ENCODE measurements around the gene ADAMTS7. TPM values are rescaled to one million over a fixed set of nuclear protein-coding genes. Genes with fewer than 3 reads are reported as not detected.
"Not testable (repeated sequence)": the region's sequence is repeated elsewhere in the genome, so short reads cannot be mapped to it uniquely, and the experiment has no call there.

Gene ADAMTS7
- 14.3 and 20.2 TPM in 2 replicates for total RNA-seq (2014; rRNA removed; shearing (Covaris generic))

DNA sequence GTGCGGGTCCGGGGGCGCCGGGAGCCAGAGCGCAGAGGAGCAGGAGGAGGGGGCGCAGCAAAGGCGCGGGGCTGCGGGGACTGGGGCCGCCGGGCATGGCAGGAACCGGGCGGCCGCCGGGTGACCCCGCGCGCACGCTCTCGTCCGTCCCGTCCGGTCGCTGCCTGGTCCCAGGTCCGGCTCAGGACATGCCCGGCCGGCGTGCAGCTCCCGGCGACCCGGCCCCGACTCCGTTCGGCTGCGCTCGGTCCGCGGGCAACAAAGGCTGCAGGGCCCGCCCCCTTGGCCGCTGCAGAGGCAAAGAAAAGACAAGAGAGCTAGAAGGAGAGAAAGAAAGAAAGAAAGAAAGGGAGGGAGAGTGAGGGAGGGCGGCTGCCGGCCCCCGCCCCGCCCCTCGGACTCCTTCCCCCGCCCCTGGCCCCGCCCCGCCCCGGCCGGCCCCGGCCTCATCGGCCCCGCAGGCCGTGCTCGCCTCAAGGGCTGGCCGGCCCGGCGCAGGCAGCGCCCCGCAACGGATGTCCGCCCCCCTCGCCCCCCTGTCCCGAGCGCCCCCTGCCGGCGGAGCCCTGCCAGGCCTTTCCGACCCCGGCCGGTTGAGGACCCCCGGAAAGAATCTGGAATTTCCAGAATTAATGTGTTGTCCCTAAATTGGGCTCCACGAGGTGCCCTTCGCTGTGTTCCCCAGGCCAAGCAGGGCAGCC lies at the start of gene ADAMTS7:
TSS of gene ADAMTS7 (minus strand) at position 341 of the 701 bp plus-strand sequence. CDS start at position 97, 244 bp downstream.
- Histone ChIP-seq H3K36me3 (replicated peaks; ENCODE audit: control insufficient read depth, insufficient read depth, low read length) (no peaks in the 10 kb centered on the region), H3K27me3 (ENCODE audit: control insufficient read depth, insufficient read depth, low read length) (peaks cover 22% of the 10 kb centered on the region), H3K4me3 (ENCODE audit: insufficient read depth, low read depth, low read length) (peak within 1 kb of the TSS; percentile 79)
- peak; percentile 100 for DNase-seq

- Histone ChIP-seq H3K36me3 (replicated peaks; ENCODE audit: control insufficient read depth, insufficient read depth, low read length) (no peaks in the 10 kb centered on the region), H3K27me3 (ENCODE audit: control insufficient read depth, insufficient read depth, low read length) (no peaks in the 10 kb centered on the region)
These were observed 48.9 kb upstream of the ADAMTS7 start for GRCh38 chr15:78859971-78860719.

GRCh38 chr15:78855746-78856145 lies 44.5 kb upstream of the ADAMTS7 start:
- Histone ChIP-seq H3K36me3 (replicated peaks; ENCODE audit: control insufficient read depth, insufficient read depth, low read length) (no peaks in the 10 kb centered on the region), H3K4me3 (ENCODE audit: insufficient read depth, low read depth, low read length) (no peak overlapping the region), H3K27me3 (ENCODE audit: control insufficient read depth, insufficient read depth, low read length) (no peaks in the 10 kb centered on the region)
- DNase-seq, result no peak

More at GRCh38 chr15:78859971-78860719, 48.9 kb upstream of the ADAMTS7 start:
- peak; percentile 81 for DNase-seq
- H3K4me3 ChIP-seq (ENCODE audit: insufficient read depth, low read depth, low read length), result peak overlapping the region; percentile 60

DNA sequence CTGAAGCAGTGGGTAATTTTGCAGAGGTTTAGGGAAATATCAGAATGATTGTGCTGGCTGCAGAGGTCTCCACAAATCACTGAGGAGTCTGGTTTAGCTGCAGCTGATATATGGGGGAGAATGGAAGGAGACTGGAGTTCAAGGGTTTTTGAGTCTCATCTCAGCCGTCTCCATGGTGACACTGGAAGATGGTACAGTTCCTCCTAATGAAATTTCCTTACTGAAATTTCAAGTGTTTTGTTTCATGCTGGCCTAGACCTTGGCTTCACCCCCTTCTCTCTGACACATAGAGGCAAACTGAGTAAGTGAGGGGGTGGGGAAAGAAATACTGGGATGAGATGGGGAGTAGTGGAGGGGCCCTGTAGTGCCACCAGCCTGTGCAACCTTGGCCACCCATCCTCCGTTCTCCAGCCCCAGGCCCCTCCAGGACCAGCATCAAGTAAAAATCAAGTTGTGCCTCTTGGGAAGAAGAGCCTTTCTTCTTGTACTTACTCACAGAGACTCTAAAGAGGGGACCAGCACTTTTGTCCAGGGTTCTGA lies 43.6 kb upstream of the ADAMTS7 start:
- Histone ChIP-seq H3K4me3 (ENCODE audit: insufficient read depth, low read depth, low read length) (no peak overlapping the region), H3K36me3 (replicated peaks; ENCODE audit: control insufficient read depth, insufficient read depth, low read length) (no peaks in the 10 kb centered on the region), H3K27me3 (ENCODE audit: control insufficient read depth, insufficient read depth, low read length) (no peaks in the 10 kb centered on the region)
- DNase-seq, result no peak

GRCh38 chr15:78853500-78853899 lies 42.2 kb upstream of the ADAMTS7 start:
- DNase-seq, result no peak
- Histone ChIP-seq H3K4me3 (ENCODE audit: insufficient read depth, low read depth, low read length) (no peak overlapping the region), H3K36me3 (replicated peaks; ENCODE audit: control insufficient read depth, insufficient read depth, low read length) (no peaks in the 10 kb centered on the region), H3K27me3 (ENCODE audit: control insufficient read depth, insufficient read depth, low read length) (no peaks in the 10 kb centered on the region)

DNA sequence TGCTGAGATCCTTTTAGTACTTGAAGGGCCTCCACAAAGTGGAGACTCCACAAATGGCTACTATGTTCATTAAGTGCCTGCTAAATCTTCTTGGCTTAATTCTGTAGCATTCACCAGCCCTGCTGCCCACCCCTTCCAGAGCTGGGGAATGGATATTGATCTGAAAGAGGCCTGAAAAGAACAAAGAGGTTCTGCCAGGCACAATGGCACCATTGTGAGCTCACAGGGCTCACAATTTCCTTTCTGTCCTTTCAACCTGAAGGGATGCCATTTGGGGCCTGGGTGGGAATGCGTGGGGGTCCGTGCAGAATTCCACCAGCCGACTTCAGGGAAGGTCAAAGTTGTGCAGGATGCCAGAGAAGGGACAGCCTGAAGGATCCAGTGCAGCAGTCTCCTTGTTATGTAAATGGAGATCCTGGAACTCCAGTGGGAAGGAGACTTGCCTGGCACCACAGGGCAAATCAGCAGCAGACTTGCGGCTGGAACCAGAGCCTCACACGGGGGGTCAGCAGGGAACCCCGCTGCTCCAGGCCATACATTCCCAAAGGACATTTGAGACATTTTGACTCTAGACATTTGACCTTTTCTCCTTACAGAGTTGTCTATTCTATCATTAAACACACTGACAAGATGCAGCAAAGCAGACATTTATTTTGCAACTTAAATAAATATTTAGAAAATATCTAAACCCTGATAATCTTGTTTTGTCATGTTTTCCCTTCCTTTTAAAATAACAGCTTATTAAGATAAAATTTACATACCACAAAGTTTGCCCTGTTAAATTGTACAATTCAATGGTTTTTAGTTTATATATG lies 39.9 kb upstream of the ADAMTS7 start:
- no peaks in the 10 kb centered on the region for H3K36me3 ChIP-seq (replicated peaks; ENCODE audit: control insufficient read depth, insufficient read depth, low read length)
- no peak overlapping the region for H3K4me3 ChIP-seq (ENCODE audit: insufficient read depth, low read depth, low read length)
- DNase-seq, result peak; percentile 77
- no peaks in the 10 kb centered on the region for H3K27me3 ChIP-seq (ENCODE audit: control insufficient read depth, insufficient read depth, low read length)

- Histone ChIP-seq H3K36me3 (replicated peaks; ENCODE audit: control insufficient read depth, insufficient read depth, low read length) (no peaks in the 10 kb centered on the region), H3K27me3 (ENCODE audit: control insufficient read depth, insufficient read depth, low read length) (no peaks in the 10 kb centered on the region), H3K4me3 (ENCODE audit: insufficient read depth, low read depth, low read length) (no peak overlapping the region)
- no peak for DNase-seq
These were observed 39.1 kb upstream of the ADAMTS7 start for GRCh38 chr15:78850352-78850751.

DNA sequence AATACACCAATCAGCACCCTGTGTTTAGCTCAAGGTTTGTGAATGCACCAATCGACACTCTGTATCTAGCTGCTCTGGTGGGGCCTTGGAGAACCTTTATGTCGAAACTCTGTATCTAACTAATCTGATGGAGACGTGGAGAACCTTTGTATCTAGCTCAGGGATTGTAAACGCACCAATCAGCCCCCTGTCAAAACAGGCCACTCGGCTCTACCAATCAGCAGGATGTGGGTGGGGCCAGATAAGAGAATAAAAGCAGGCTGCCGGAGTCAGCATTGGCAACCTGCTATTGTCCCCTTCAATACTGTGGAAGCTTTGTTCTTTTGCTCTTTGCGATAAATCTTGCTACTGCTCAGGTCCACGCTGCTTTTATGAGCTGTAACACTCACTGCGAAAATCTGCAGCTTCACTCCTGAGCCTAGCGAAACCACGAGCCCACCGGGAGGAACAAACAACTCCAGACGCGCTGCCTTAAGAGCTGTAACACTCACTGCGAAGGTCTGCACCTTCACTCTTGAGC lies 36.2 kb upstream of the ADAMTS7 start:
- H3K27me3 ChIP-seq (ENCODE audit: control insufficient read depth, insufficient read depth, low read length); DNase-seq; H3K36me3 ChIP-seq (replicated peaks; ENCODE audit: control insufficient read depth, insufficient read depth, low read length); H3K4me3 ChIP-seq (ENCODE audit: insufficient read depth, low read depth, low read length): not testable (repeated sequence)

GRCh38 chr15:78846906-78847305 lies 35.6 kb upstream of the ADAMTS7 start:
- H3K4me3 ChIP-seq (ENCODE audit: insufficient read depth, low read depth, low read length); H3K36me3 ChIP-seq (replicated peaks; ENCODE audit: control insufficient read depth, insufficient read depth, low read length): not testable (repeated sequence)

GRCh38 chr15:78842519-78842918 lies 31.3 kb upstream of the ADAMTS7 start:
- no peaks in the 10 kb centered on the region for H3K36me3 ChIP-seq (replicated peaks; ENCODE audit: control insufficient read depth, insufficient read depth, low read length)
- H3K4me3 ChIP-seq (ENCODE audit: insufficient read depth, low read depth, low read length), result no peak overlapping the region
- no peaks in the 10 kb centered on the region for H3K27me3 ChIP-seq (ENCODE audit: control insufficient read depth, insufficient read depth, low read length)
- no peak for DNase-seq

More at GRCh38 chr15:78846906-78847305, 35.6 kb upstream of the ADAMTS7 start:
- not testable (repeated sequence) for H3K27me3 ChIP-seq (ENCODE audit: control insufficient read depth, insufficient read depth, low read length); DNase-seq

- Histone ChIP-seq H3K36me3 (replicated peaks; ENCODE audit: control insufficient read depth, insufficient read depth, low read length) (no peaks in the 10 kb centered on the region), H3K4me3 (ENCODE audit: insufficient read depth, low read depth, low read length) (no peak overlapping the region), H3K27me3 (ENCODE audit: control insufficient read depth, insufficient read depth, low read length) (no peaks in the 10 kb centered on the region)
- no peak for DNase-seq
These were observed 30.6 kb upstream of the ADAMTS7 start for GRCh38 chr15:78841891-78842290.

DNA sequence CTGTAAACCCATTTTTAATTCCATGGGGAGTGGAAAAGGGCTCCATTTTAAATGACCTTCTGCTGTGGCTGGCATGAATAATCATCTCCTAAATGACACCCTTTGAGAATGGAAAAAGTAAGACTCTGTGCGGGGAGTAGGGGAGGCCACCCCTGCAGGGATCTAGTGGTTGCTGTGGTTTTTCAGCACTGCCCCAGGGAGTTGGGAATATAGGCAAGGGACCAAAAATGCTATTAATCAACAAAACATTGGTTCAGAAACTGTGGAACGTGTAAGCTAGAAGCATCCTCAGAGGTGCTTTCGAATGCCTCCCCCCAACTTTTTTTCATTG lies 30.1 kb upstream of the ADAMTS7 start:
- Histone ChIP-seq H3K36me3 (replicated peaks; ENCODE audit: control insufficient read depth, insufficient read depth, low read length) (no peaks in the 10 kb centered on the region), H3K4me3 (ENCODE audit: insufficient read depth, low read depth, low read length) (no peak overlapping the region), H3K27me3 (ENCODE audit: control insufficient read depth, insufficient read depth, low read length) (no peaks in the 10 kb centered on the region)
- DNase-seq, result no peak

GRCh38 chr15:78840661-78841375 lies 29.6 kb upstream of the ADAMTS7 start:
- Histone ChIP-seq H3K27me3 (ENCODE audit: control insufficient read depth, insufficient read depth, low read length) (no peaks in the 10 kb centered on the region), H3K4me3 (ENCODE audit: insufficient read depth, low read depth, low read length) (no peak overlapping the region), H3K36me3 (replicated peaks; ENCODE audit: control insufficient read depth, insufficient read depth, low read length) (no peaks in the 10 kb centered on the region)
- no peak for DNase-seq

- H3K27me3 ChIP-seq (ENCODE audit: control insufficient read depth, insufficient read depth, low read length), result not testable (repeated sequence)
These were observed 27.9 kb upstream of the ADAMTS7 start for GRCh38 chr15:78839151-78839550.

More at GRCh38 chr15:78839151-78839550, 27.9 kb upstream of the ADAMTS7 start:
- not testable (repeated sequence) for DNase-seq; H3K4me3 ChIP-seq (ENCODE audit: insufficient read depth, low read depth, low read length); H3K36me3 ChIP-seq (replicated peaks; ENCODE audit: control insufficient read depth, insufficient read depth, low read length)

All from H7 (cell line).